GM19025 (cell line): ENCODE results near the gene VPS37C.

Source experiments
- ATAC-seq: cut with Tn5 transposase; IDR thresholded peaks from one replicate; pipeline ENCODE4 v1.9.1; 2021; ENCODE audit warnings: mild to moderate bottlenecking, low read depth, moderate library complexity; ENCODE audit not compliant: unreplicated experiment

Gene VPS37C

GRCh38 chr11:61119571-61119970, 41.7 kb downstream of the VPS37C start:
- ATAC-seq, result no peak

- no peak for ATAC-seq
Observed at GRCh38 chr11:61119055-61119454, 42.2 kb downstream of the VPS37C start.

GRCh38 chr11:61118406-61118805, 42.8 kb downstream of the VPS37C start:
- ATAC-seq, result no peak

DNA sequence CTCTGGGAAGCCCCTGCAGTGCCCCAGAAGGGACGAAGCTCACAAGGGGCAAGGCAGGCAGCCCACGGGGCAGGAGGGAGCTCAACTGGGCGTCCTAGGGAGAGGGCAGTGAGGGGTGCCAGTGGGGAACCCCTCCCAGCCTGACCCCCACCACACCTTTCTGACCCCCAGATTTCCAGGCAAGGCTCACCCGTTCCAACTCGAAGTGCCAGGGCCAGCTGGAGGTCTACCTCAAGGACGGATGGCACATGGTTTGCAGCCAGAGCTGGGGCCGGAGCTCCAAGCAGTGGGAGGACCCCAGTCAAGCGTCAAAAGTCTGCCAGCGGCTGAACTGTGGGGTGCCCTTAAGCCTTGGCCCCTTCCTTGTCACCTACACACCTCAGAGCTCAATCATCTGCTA, 43.2 kb downstream of the VPS37C start:
- ATAC-seq, result no peak

GRCh38 chr11:61117168-61117520, 44.1 kb downstream of the VPS37C start:
- ATAC-seq, result no peak

DNA sequence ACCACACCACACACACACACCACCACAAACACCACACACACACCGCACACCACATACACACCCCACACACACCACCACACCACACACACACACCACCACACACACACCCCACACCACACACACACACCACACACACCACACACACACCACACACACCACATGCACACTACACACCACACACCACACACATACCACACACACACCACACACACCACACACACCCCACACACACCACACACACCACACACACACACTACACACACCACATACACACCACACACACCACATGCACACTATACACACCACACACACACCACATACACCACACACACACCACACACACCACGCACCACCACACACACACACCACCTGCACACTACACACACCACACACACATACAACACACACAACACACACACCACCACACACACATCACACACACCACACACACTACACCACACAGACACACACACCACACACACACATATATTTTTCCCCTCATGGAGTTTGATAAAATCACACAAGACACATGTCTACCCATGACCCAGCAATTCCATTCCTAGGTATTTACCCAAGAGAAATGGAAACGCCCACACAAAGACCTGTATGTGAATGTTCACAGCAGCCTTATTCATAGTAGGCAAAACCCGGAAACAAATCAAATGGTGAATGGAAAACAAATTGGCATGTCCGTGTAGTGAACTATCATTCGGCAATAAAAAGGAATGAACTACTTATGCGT, 44.6 kb downstream of the VPS37C start:
- no peak for ATAC-seq

- no peak for ATAC-seq
Observed at GRCh38 chr11:61115498-61116224, 45.6 kb downstream of the VPS37C start.

DNA sequence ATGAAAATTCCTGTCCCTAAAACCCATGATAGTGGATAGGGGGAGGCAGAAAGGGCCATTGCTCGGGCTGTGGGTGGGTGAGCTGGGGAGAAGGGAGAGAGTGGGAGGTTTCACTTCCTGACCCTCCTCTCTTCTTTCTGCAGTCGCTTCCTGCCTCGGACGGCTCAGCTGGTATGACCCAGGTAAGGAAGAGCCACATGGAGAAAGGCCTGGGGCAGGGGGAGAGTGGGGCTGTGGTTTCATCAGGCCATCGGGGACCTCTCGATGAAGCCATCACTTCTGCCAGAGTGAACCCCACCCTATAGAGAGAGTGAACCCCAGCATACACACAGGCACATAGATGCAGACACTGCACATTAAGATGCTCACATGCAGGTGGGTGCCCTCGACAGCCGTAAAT, 46.3 kb downstream of the VPS37C start:
- ATAC-seq, result no peak

DNA sequence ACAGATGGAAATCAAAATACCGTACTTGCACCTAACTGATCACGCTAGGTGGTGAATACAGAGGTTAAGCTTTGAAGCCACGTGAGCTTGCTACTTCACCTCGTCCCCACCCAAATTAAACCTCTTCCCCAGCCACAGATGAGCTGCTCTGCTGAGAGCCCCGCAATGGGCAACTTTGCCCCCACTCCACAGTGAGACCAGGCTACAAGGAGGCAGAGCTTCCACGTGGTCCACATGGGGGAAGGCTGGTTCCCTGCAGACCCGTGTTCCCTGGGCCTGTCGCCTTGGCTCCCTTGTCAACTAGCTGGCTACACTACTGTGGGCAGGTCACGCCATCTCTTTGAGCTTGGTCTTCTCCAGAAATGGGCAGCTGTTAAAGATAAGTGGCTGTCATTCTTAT, 48.0 kb downstream of the VPS37C start:
- ATAC-seq, result no peak

GRCh38 chr11:61112575-61112974, 48.7 kb downstream of the VPS37C start:
- no peak for ATAC-seq

DNA sequence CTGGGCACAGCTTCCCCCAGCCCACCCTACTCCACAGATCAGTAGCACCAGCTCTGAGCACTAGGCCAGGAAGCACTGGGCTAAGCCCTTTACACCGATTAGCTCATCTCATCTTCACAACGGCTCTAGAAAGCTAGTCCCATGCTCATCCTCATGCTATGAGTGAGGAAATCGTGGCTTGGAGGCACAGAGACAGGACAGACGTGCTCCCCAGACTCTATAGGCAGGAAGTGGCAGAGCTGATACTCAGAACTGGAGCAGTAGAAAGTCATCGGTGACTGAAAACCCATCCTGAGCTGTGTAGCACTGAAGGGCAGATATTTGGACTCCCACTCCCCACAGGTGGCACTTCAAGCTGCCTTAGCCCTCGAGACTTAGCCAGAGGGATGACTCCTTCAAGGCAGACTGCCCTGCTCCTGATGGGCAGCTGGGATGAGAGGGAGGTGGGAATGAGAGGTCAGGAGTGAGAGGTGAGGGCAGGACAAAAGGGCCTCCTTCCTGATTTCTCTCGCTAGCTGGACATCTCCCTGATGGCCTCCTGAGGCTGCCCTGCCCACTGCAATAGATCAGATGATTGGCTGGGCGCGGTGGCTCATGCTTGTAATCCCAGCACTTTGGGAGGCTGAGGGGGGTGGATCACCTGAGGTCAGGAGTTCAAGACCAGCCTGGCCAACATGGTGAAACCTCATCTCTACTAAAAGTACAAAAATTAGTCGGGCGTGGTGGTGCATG, 49.3 kb downstream of the VPS37C start:
- no peak for ATAC-seq

- no peak for ATAC-seq
Observed at GRCh38 chr11:61111050-61111435, 50.2 kb downstream of the VPS37C start.

- no peak for ATAC-seq
Observed at GRCh38 chr11:61110255-61111049, 50.8 kb downstream of the VPS37C start.

DNA sequence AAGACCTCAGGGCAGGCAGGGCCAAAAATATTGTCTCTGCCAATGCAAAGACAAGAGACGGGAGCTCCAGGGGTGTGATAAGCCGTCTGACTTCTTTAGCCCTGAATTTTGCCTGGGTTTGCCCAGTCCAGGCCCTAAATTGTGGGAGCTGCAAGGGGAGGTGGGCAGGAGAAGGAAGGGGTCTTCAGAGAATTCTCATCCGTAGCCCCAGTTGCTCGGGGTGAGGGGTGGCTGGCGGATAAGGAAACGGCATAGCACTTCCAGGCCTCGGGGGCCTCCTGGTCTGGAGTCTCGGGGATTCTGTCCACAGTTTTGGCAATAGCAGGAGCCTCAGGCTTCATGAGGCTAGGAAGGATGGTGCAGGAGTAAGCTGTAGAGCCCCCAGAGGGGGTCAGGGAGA, 51.6 kb downstream of the VPS37C start:
- no peak for ATAC-seq

GRCh38 chr11:61108847-61109585, 52.2 kb downstream of the VPS37C start:
- no peak for ATAC-seq

DNA sequence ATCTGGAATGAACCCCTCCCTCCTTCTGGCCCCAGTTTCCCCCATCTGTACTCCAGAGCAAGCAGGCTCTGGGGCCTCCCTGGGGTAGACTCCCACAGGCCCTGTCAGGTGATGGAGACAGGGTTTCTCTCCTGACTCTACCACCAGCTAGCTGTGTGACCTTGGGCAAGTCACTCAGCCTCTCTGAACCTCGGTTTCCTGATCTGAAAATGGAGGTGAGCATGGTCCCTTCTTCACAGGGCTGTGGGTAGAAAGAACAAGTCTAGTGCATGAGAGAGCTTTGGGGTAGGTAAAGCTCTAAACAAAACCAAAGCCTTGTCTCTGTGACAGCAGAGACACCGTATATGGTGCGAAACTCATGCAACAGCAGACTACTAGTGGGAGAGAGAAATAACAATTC, 53.3 kb downstream of the VPS37C start:
- no peak for ATAC-seq

DNA sequence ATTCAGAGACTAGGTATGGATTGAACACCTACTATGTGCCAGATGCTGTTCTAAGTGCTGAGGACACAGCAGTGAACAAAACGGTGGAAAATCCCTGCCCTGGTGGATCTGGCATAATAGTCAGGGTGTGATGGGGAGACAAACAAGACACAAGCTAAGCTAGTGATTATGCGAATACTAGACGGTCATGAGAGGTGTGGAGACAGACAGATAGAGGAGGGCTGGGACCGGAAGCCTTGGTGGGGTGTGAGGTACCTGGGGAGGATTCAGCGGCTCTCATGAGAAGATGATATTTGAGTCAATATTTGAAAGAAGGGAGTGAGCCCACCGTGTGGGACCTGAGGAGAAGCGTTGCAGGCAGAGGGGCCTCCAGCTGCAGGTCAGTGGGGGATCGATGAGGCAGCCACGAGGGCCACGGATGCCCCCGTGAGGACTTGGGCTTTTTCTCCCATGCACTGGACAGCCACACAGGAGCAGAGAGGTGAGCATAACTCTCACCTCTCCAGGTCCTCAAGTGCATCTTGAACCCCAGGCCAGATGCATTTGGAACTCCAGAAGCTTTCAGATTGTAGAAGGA, 54.2 kb downstream of the VPS37C start:
- no peak for ATAC-seq

GRCh38 chr11:61106296-61106695, 54.9 kb downstream of the VPS37C start:
- ATAC-seq, result no peak

- no peak for ATAC-seq
Observed at GRCh38 chr11:61104963-61105362, 56.3 kb downstream of the VPS37C start.
